ENCODE data around the gene LRRC52. TPM values are rescaled to one million over a fixed set of nuclear protein-coding genes. Genes with fewer than 3 reads are reported as not detected.
A peak's percentile ranks its signal among the peaks of the same experiment; 100 is the strongest.

LRRC52 gene
- total RNA-seq, 4 donors from 2014 or later, result not detected

GRCh38 chr1:165592945-165593823 lies 49.4 kb downstream of the LRRC52 start:
- H3K27me3 ChIP-seq, result peaks cover 48% of the 10 kb centered on the region
- in situ Hi-C loops (cut with MboI; ENCODE audit: low pct_ligation_motif_present in 1 of 4, low pct_unique_long_range_greater_than_20kb in 1 of 4, low sequenced_read_pairs in 3 of 4) (loop anchor here (5.0 to 25.0 kb wide), 3 partner anchors 198 to 331 kb away; no protein-coding TSS in a partner anchor), intact Hi-C loops (cut with DNase I; ENCODE audit: low total_unique reads) (loop anchor here (2.0 kb wide), 1 partner anchor 200 kb away; no protein-coding TSS in a partner anchor)

GRCh38 chr1:165595246-165595938 lies 51.6 kb downstream of the LRRC52 start:
- no peak overlapping the region for H3K4me3 ChIP-seq
- DNase-seq, result no peak
- H3K27me3 ChIP-seq, result peaks cover 38% of the 10 kb centered on the region
- H3K4me1 ChIP-seq, result peaks cover 0 to 12% (median 8%) of the 10 kb centered on the region in 4 donors
- no peak overlapping the region for H3K27ac ChIP-seq
- WGBS, 2 donors (ENCODE audit: low coverage in 1 of 2), result 56 to 64% methylated on average over 1 of the region's 1 CpG
- intact Hi-C loops (cut with DNase I; ENCODE audit: low total_unique reads), result no loop called here
- no peaks in the 10 kb centered on the region for H3K9me3 ChIP-seq
- H3K36me3 ChIP-seq, result no peaks in the 10 kb centered on the region
- in situ Hi-C loops (cut with MboI; ENCODE audit: low pct_ligation_motif_present in 1 of 4, low pct_unique_long_range_greater_than_20kb in 1 of 4, low sequenced_read_pairs in 3 of 4), result loop anchor here in 3 of 4 donors (10.0 to 25.0 kb wide), 2 partner anchors 201 to 333 kb away; no protein-coding TSS in a partner anchor
- no peak for TF ChIP-seq EP300 (IDR thresholded peaks at IDR 0.05; ENCODE audit: low read depth)
- TF ChIP-seq POLR2A (IDR thresholded peaks at IDR 0.05), result no peak
- no peak for TF ChIP-seq CTCF (IDR thresholded peaks at IDR 0.05)
- no peak for TF ChIP-seq POLR2AphosphoS5 (IDR thresholded peaks at IDR 0.05)

More at GRCh38 chr1:165592945-165593823, 49.4 kb downstream of the LRRC52 start:
- peak; percentile 91 to 98 (median 94) for TF ChIP-seq CTCF (IDR thresholded peaks at IDR 0.05)
- no peak for TF ChIP-seq POLR2AphosphoS5 (IDR thresholded peaks at IDR 0.05)
- TF ChIP-seq EP300 (IDR thresholded peaks at IDR 0.05; ENCODE audit: low read depth), result no peak
- no peak for TF ChIP-seq POLR2A (IDR thresholded peaks at IDR 0.05)
- Histone ChIP-seq H3K4me3 (no peak overlapping the region), H3K36me3 (no peaks in the 10 kb centered on the region), H3K4me1 (peaks cover 0 to 7% (median 6%) of the 10 kb centered on the region in 4 donors), H3K27ac (no peak overlapping the region), H3K9me3 (no peaks in the 10 kb centered on the region)
- DNase-seq, result peak; percentile 76
- WGBS, 2 donors (ENCODE audit: low coverage in 1 of 2), result 0 to 1% methylated on average over 9 to 10 of the region's 10 CpGs

GRCh38 chr1:165597883-165598675 lies 54.3 kb downstream of the LRRC52 start:
- in situ Hi-C loops (cut with MboI; ENCODE audit: low pct_ligation_motif_present in 1 of 4, low pct_unique_long_range_greater_than_20kb in 1 of 4, low sequenced_read_pairs in 3 of 4), result loop anchor here in 3 of 4 donors (10.0 to 25.0 kb wide), 2 partner anchors 203 to 336 kb away; no protein-coding TSS in a partner anchor

GRCh38 chr1:165598676-165599059 lies 54.9 kb downstream of the LRRC52 start:
- Histone ChIP-seq H3K27me3 (peaks cover 30% of the 10 kb centered on the region), H3K36me3 (no peaks in the 10 kb centered on the region), H3K9me3 (no peaks in the 10 kb centered on the region), H3K27ac (peak overlapping the region; percentile 80 to 82 (median 81)), H3K4me3 (peak overlapping the region; percentile 49 to 69 (median 53)), H3K4me1 (peaks cover 0 to 18% (median 8%) of the 10 kb centered on the region in 4 donors)
- intact Hi-C loops (cut with DNase I; ENCODE audit: low total_unique reads) (no loop called here), in situ Hi-C loops (cut with MboI; ENCODE audit: low pct_ligation_motif_present in 1 of 4, low pct_unique_long_range_greater_than_20kb in 1 of 4, low sequenced_read_pairs in 3 of 4) (loop anchor here in 3 of 4 donors (10.0 to 25.0 kb wide), 2 partner anchors 204 to 336 kb away; no protein-coding TSS in a partner anchor)
- no peak for DNase-seq
- TF ChIP-seq EP300 (IDR thresholded peaks at IDR 0.05; ENCODE audit: low read depth) (no peak), CTCF (IDR thresholded peaks at IDR 0.05) (no peak), POLR2A (IDR thresholded peaks at IDR 0.05) (no peak), POLR2AphosphoS5 (IDR thresholded peaks at IDR 0.05) (no peak)
- 0 to 18% methylated on average over 2 to 3 of the region's 3 CpGs for WGBS, 2 donors (ENCODE audit: low coverage in 1 of 2)

More at GRCh38 chr1:165597883-165598675, 54.3 kb downstream of the LRRC52 start:
- 0% methylated on average over 8 to 34 of the region's 38 CpGs for WGBS, 2 donors (ENCODE audit: low coverage in 1 of 2)
- Histone ChIP-seq H3K36me3 (no peaks in the 10 kb centered on the region), H3K27me3 (peaks cover 35% of the 10 kb centered on the region), H3K9me3 (no peaks in the 10 kb centered on the region), H3K27ac (peak overlapping the region; percentile 80 to 82 (median 81)), H3K4me1 (peaks cover 0 to 18% (median 8%) of the 10 kb centered on the region in 4 donors), H3K4me3 (peak overlapping the region; percentile 49 to 69 (median 53))
- DNase-seq, result peak; percentile 97
- intact Hi-C loops (cut with DNase I; ENCODE audit: low total_unique reads), result no loop called here
- TF ChIP-seq EP300 (IDR thresholded peaks at IDR 0.05; ENCODE audit: low read depth) (no peak), POLR2AphosphoS5 (IDR thresholded peaks at IDR 0.05) (peak; percentile 25 to 71 (median 60))

Data from transverse colon (tissue), 4 donors.